ENCODE data around the gene NSUN4. TPM values are rescaled to one million over a fixed set of nuclear protein-coding genes. Genes with fewer than 3 reads are reported as not detected.
"Not testable (repeated sequence)": the region's sequence is repeated elsewhere in the genome, so short reads cannot be mapped to it uniquely, and the experiment has no call there.

Gene NSUN4
- total RNA-seq, 4 donors from 2014 or later: 1.0 to 42.4 (median 23.2) TPM

GRCh38 chr1:46335081-46335480 lies 5.5 kb upstream of the NSUN4 start:
- intact Hi-C loops (cut with DNase I; ENCODE audit: low total_unique reads): no loop called here
- no peak overlapping the region for H3K27ac ChIP-seq
- no peaks in the 10 kb centered on the region for H3K36me3 ChIP-seq
- DNase-seq: no peak
- no peaks in the 10 kb centered on the region for H3K4me1 ChIP-seq
- no peaks in the 10 kb centered on the region for H3K27me3 ChIP-seq
- no peak overlapping the region for H3K4me3 ChIP-seq
- no peak for TF ChIP-seq POLR2A (IDR thresholded peaks at IDR 0.05)
- TF ChIP-seq, protein P1, sequence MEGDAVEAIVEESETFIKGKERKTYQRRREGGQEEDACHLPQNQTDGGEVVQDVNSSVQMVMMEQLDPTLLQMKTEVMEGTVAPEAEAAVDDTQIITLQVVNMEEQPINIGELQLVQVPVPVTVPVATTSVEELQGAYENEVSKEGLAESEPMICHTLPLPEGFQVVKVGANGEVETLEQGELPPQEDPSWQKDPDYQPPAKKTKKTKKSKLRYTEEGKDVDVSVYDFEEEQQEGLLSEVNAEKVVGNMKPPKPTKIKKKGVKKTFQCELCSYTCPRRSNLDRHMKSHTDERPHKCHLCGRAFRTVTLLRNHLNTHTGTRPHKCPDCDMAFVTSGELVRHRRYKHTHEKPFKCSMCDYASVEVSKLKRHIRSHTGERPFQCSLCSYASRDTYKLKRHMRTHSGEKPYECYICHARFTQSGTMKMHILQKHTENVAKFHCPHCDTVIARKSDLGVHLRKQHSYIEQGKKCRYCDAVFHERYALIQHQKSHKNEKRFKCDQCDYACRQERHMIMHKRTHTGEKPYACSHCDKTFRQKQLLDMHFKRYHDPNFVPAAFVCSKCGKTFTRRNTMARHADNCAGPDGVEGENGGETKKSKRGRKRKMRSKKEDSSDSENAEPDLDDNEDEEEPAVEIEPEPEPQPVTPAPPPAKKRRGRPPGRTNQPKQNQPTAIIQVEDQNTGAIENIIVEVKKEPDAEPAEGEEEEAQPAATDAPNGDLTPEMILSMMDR (IDR thresholded peaks at IDR 0.05): no peak
- no peaks in the 10 kb centered on the region for H3K9me3 ChIP-seq

- H3K9me3 ChIP-seq; H3K27ac ChIP-seq; H3K36me3 ChIP-seq; H3K4me3 ChIP-seq; H3K4me1 ChIP-seq; intact Hi-C loops (cut with DNase I; ENCODE audit: low total_unique reads); H3K27me3 ChIP-seq; DNase-seq: not testable (repeated sequence)
These were observed 3.2 kb upstream of the NSUN4 start for GRCh38 chr1:46337409-46337808.

DNA sequence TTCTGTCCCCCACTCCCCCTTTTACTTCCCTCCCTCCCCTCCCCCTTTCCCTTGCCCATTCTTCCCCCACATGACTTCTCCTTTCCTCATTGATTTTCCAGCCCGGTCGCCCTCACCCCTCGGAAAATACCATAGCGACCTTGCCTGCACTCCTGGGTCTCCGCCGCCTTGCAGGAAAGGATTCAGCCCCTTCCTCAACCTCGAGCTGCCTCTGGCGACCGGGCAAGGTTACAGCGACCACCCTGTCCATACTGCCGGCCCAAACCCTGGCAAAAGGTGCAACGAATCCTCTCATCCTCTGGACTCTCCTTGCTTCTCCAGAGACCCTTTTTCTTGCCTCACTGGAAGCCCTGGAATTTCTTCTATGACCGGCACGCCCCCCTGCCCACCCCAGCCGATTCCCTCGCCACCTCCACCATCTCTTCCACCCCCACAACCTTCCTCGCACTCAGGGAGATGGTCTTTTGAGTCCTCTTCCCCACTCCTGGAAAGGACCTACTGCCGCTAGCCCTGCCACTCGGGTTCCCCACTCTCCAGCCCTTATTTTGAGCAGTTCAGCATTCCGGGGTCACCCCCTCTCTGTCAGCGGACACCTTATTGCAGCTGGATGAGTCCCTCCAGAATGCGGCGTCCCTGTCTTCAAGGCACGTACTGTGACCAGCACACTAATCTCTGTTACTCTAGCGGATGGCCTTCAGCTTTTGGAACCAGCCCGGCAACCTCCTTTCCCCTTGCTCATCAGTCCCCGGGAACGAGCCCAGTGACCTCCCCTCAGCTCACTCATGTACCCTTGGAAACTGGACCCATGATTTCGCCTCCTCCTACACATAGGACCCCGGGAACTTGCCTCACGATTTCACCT lies 846 bp downstream of the NSUN4 start:
- Histone ChIP-seq H3K27me3 (no peaks in the 10 kb centered on the region), H3K4me3 (peak overlapping the region; percentile 47 to 87), H3K36me3 (no peaks in the 10 kb centered on the region), H3K9me3 (no peaks in the 10 kb centered on the region), H3K4me1 (no peaks in the 10 kb centered on the region), H3K27ac (peak overlapping the region; percentile 91 to 97)
- intact Hi-C loops (cut with DNase I; ENCODE audit: low total_unique reads): no loop called here
- TF ChIP-seq, protein P1 (IDR thresholded peaks at IDR 0.05): no peak
- TF ChIP-seq POLR2A (IDR thresholded peaks at IDR 0.05): no peak
- peak; percentile 21 to 31 for DNase-seq

DNA sequence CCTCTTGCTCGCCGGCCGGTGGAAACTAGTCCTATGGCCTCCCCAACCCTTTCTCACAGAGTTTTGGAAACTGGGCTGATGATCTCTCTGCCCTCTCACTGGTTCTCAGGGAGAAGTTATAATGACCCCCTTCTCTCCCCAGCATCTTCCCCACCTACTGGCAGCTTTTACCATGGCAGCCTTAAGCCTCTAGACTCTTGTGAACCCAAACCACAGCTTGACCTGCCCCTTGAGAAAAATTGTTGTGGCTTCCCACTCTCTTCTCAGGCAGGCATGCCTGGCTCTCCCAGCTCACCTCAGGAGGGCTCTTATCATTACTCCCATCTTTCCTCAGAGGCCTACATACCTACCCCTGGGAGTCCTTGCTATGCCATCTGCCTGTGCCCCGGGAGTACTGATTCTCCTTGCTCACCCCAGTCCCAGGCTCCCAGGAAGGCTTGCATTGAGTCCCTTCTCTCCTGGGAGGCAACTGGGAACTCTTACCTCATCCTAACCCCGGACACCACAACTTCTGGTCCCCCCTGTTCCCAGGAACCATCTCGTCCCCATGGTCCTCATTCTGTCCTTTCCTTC lies 1.6 kb downstream of the NSUN4 start:
- DNase-seq: no peak
- TF ChIP-seq POLR2A (IDR thresholded peaks at IDR 0.05): no peak
- TF ChIP-seq, protein P1 (IDR thresholded peaks at IDR 0.05): no peak
- Histone ChIP-seq H3K36me3 (no peaks in the 10 kb centered on the region), H3K27me3 (no peaks in the 10 kb centered on the region), H3K4me1 (no peaks in the 10 kb centered on the region), H3K27ac (peak overlapping the region; percentile 91 to 97), H3K4me3 (no peak overlapping the region), H3K9me3 (no peaks in the 10 kb centered on the region)
- intact Hi-C loops (cut with DNase I; ENCODE audit: low total_unique reads): no loop called here

- Histone ChIP-seq H3K36me3 (no peaks in the 10 kb centered on the region), H3K27me3 (no peaks in the 10 kb centered on the region), H3K4me1 (no peaks in the 10 kb centered on the region), H3K27ac (no peak overlapping the region), H3K9me3 (no peaks in the 10 kb centered on the region), H3K4me3 (no peak overlapping the region)
- no peak for DNase-seq
- TF ChIP-seq, protein P1 (IDR thresholded peaks at IDR 0.05): no peak
- TF ChIP-seq POLR2A (IDR thresholded peaks at IDR 0.05): no peak
- intact Hi-C loops (cut with DNase I; ENCODE audit: low total_unique reads): no loop called here
These were observed 2.2 kb downstream of the NSUN4 start for GRCh38 chr1:46342677-46343350.
